Left kidney (tissue), 2 donors: ENCODE data around the gene SCN9A. TPM values are rescaled to one million over a fixed set of nuclear protein-coding genes. Genes with fewer than 3 reads are reported as not detected.

ENCODE experiments used
- DNase-seq: peaks from one replicate; pipeline ENCODE4 v3.0.0-alpha.2; 2013
- polyA plus RNA-seq: library from polyadenylated mRNA; unstranded; fragments of 120-200 nt; gene quantifications from one replicate; pipeline ENCODE4 v1.2.1, GENCODE V29; 2013; ENCODE audit not compliant: insufficient read length

Gene SCN9A
- polyA plus RNA-seq, 1 donor = 2.2 TPM

GRCh38 chr2:166173263-166173662 is 202.5 kb downstream of the SCN9A start:
- DNase-seq = no peak

- no peak for DNase-seq
Measured at GRCh38 chr2:166171216-166171615, 204.5 kb downstream of the SCN9A start.

- no peak for DNase-seq
Measured at GRCh38 chr2:166170356-166170755, 205.4 kb downstream of the SCN9A start.

GRCh38 chr2:166167449-166167848 is 208.3 kb downstream of the SCN9A start:
- peak; percentile 30 for DNase-seq

- no peak for DNase-seq
Measured at GRCh38 chr2:166163775-166164174, 212.0 kb downstream of the SCN9A start.

- no peak for DNase-seq
Measured at GRCh38 chr2:166158546-166158945, 217.2 kb downstream of the SCN9A start.

- no peak for DNase-seq
Measured at GRCh38 chr2:166157578-166157977, 218.2 kb downstream of the SCN9A start.

GRCh38 chr2:166156985-166157490 is 218.7 kb downstream of the SCN9A start:
- DNase-seq = no peak

GRCh38 chr2:166155589-166155988 is 220.2 kb downstream of the SCN9A start:
- no peak for DNase-seq

GRCh38 chr2:166154685-166155338 is 220.9 kb downstream of the SCN9A start:
- DNase-seq = no peak

- DNase-seq = no peak
Measured at GRCh38 chr2:166152064-166152463, 223.7 kb downstream of the SCN9A start.

GRCh38 chr2:166148500-166149400 is 227.0 kb downstream of the SCN9A start:
- no peak for DNase-seq

- DNase-seq = no peak
Measured at GRCh38 chr2:166147883-166148282, 227.9 kb downstream of the SCN9A start.

Other genes starting within 250 kb of the SCN9A start
- 0.13 TPM for gene SCN1A, start 247.9 kb downstream of the SCN9A start, polyA plus RNA-seq
- 18.5 TPM for gene SCN7A, start 118.3 kb upstream of the SCN9A start, polyA plus RNA-seq